ENCODE data around the gene DOCK4. TPM values are rescaled to one million over a fixed set of nuclear protein-coding genes. Genes with fewer than 3 reads are reported as not detected.

Gene DOCK4
- polyA plus RNA-seq, 4 donors, result 16.9 to 29.9 (median 21.1) TPM

Other genes starting within 250 kb of the DOCK4 start
- gene ZNF277, start 296 bp upstream of the DOCK4 start, polyA plus RNA-seq (ENCODE audit: insufficient read length in 4 of 4), result 10 to 100 TPM; 30.3 to 40.8 (median 36.5) TPM
- gene IFRD1, start 244.1 kb upstream of the DOCK4 start, polyA plus RNA-seq (ENCODE audit: insufficient read length in 4 of 4), result 10 to 100 TPM; 29.8 to 49.6 (median 39.8) TPM